GM19467 (cell line): ENCODE results near the gene DNAH6.
"Not testable (repeated sequence)": the region's sequence is repeated elsewhere in the genome, so short reads cannot be mapped to it uniquely, and the experiment has no call there.

Experiments
- ATAC-seq: cut with Tn5 transposase; IDR thresholded peaks from one replicate; pipeline ENCODE4 v1.9.1; 2021; ENCODE audit warnings: mild to moderate bottlenecking, moderate library complexity; ENCODE audit not compliant: unreplicated experiment

Gene DNAH6

GRCh38 chr2:84496386-84496785 is 19.9 kb upstream of the DNAH6 start:
- no peak for ATAC-seq

- ATAC-seq = no peak
These were observed 19.0 kb upstream of the DNAH6 start for GRCh38 chr2:84497285-84497684.

GRCh38 chr2:84498150-84498799 is 18.0 kb upstream of the DNAH6 start:
- no peak for ATAC-seq

- not testable (repeated sequence) for ATAC-seq
These were observed 5.3 kb upstream of the DNAH6 start for GRCh38 chr2:84511024-84511423.

GRCh38 chr2:84515788-84516187 is 510 bp upstream of the DNAH6 start:
- ATAC-seq = no peak

GRCh38 chr2:84519332-84519957 is 3.1 kb downstream of the DNAH6 start:
- no peak for ATAC-seq

GRCh38 chr2:84526562-84526961 is 10.3 kb downstream of the DNAH6 start:
- no peak for ATAC-seq

- ATAC-seq = no peak
These were observed 11.1 kb downstream of the DNAH6 start for GRCh38 chr2:84527137-84528129.

GRCh38 chr2:84532291-84532690 is 16.0 kb downstream of the DNAH6 start:
- no peak for ATAC-seq

- ATAC-seq = no peak
These were observed 17.9 kb downstream of the DNAH6 start for GRCh38 chr2:84534225-84534624.

GRCh38 chr2:84537251-84537650 is 21.0 kb downstream of the DNAH6 start:
- ATAC-seq = no peak

GRCh38 chr2:84539729-84540128 is 23.4 kb downstream of the DNAH6 start:
- no peak for ATAC-seq

GRCh38 chr2:84545005-84545404 is 28.7 kb downstream of the DNAH6 start:
- no peak for ATAC-seq

GRCh38 chr2:84546551-84546950 is 30.3 kb downstream of the DNAH6 start:
- ATAC-seq = no peak

GRCh38 chr2:84548303-84548702 is 32.0 kb downstream of the DNAH6 start:
- no peak for ATAC-seq

GRCh38 chr2:84550916-84551315 is 34.6 kb downstream of the DNAH6 start:
- no peak for ATAC-seq

- ATAC-seq = not testable (repeated sequence)
These were observed 35.2 kb downstream of the DNAH6 start for GRCh38 chr2:84551526-84551925.

- ATAC-seq = no peak
These were observed 39.9 kb downstream of the DNAH6 start for GRCh38 chr2:84556190-84556589.

- no peak for ATAC-seq
These were observed 43.5 kb downstream of the DNAH6 start for GRCh38 chr2:84559838-84560237.

GRCh38 chr2:84579661-84580060 is 63.4 kb downstream of the DNAH6 start:
- ATAC-seq = no peak

GRCh38 chr2:84603911-84604310 is 87.6 kb downstream of the DNAH6 start:
- no peak for ATAC-seq

GRCh38 chr2:84613082-84613481 is 96.8 kb downstream of the DNAH6 start:
- no peak for ATAC-seq
